Mesenchymal stem cell (in vitro differentiated cells and primary cell): ENCODE data around the gene PRICKLE2.

Source experiments
- DNase-seq: peaks from one replicate; pipeline ENCODE4 v3.0.0-alpha.2; 2013
- H2AFZ ChIP-seq: one replicate; pipeline ENCODE4 v1.6.1; 2013; ENCODE audit warnings: low read depth, mild to moderate bottlenecking, control low read depth, inconsistent platforms, low read length, moderate library complexity
- H2AK5ac ChIP-seq: 2 replicates; pipeline ENCODE4 v1.6.1; 2013; ENCODE audit warnings: low read length, moderate library complexity, mild to moderate bottlenecking, inconsistent platforms; ENCODE audit not compliant: severe bottlenecking
- H2BK120ac ChIP-seq: one replicate; pipeline ENCODE4 v1.6.1; 2013; ENCODE audit warnings: low read depth, mild to moderate bottlenecking, inconsistent platforms, low read length, moderate library complexity
- H2BK12ac ChIP-seq, 2 experiments: one replicate each; pipeline ENCODE4 v1.6.1; 2013; ENCODE audit warnings: inconsistent platforms in 2 of 2, low read length in 2 of 2, mild to moderate bottlenecking in 2 of 2, moderate library complexity in 2 of 2, control low read depth in 1 of 2
- H2BK15ac ChIP-seq: one replicate; pipeline ENCODE4 v1.6.1; 2013; ENCODE audit warnings: mild to moderate bottlenecking, low read depth, inconsistent platforms; ENCODE audit not compliant: poor library complexity, severe bottlenecking
- H2BK5ac ChIP-seq: 2 replicates; pipeline ENCODE4 v1.6.1; 2013; ENCODE audit warnings: low read depth, mild to moderate bottlenecking, low read length, control low read depth, inconsistent platforms; ENCODE audit not compliant: poor library complexity, severe bottlenecking
- H3K14ac ChIP-seq, 2 experiments: one replicate each; pipeline ENCODE4 v1.6.1; 2013; ENCODE audit warnings: inconsistent platforms in 2 of 2, low read length in 2 of 2, control low read depth in 1 of 2, mild to moderate bottlenecking in 1 of 2, moderate library complexity in 1 of 2
- H3K18ac ChIP-seq, 2 experiments: one replicate each; pipeline ENCODE4 v1.6.1; 2013; ENCODE audit warnings: inconsistent platforms in 2 of 2, low read length in 2 of 2, control low read depth in 1 of 2, low read depth in 1 of 2, mild to moderate bottlenecking in 1 of 2
- H3K23ac ChIP-seq, 2 experiments: one replicate each; pipeline ENCODE4 v1.6.1; 2013; ENCODE audit warnings: inconsistent platforms in 2 of 2, low read length in 2 of 2, mild to moderate bottlenecking in 2 of 2, moderate library complexity in 2 of 2, control low read depth in 1 of 2
- H3K27ac ChIP-seq: 2 replicates; pipeline ENCODE4 v1.5.1; 2013; ENCODE audit warnings: mild to moderate bottlenecking, moderate library complexity, low read length, control low read depth, inconsistent platforms; ENCODE audit not compliant: poor library complexity, severe bottlenecking
- H3K27me3 ChIP-seq, 2 experiments: 2 replicates each; pipeline versions ENCODE4 v1.6.1 to v1.7.0; 2013; ENCODE audit warnings: low read length in 2 of 2, mild to moderate bottlenecking in 2 of 2, moderate library complexity in 2 of 2, control low read depth in 1 of 2, inconsistent platforms in 1 of 2; ENCODE audit not compliant: control insufficient read depth in 1 of 2, insufficient read depth in 1 of 2
- H3K36me3 ChIP-seq, 2 experiments: 2 replicates each; pipeline versions ENCODE4 v1.6.1 to v1.7.0; 2013; ENCODE audit warnings: low read length in 2 of 2, control low read depth in 1 of 2, inconsistent platforms in 1 of 2, low read depth in 1 of 2, mild to moderate bottlenecking in 1 of 2; ENCODE audit not compliant: insufficient read depth in 2 of 2, control insufficient read depth in 1 of 2
- H3K4ac ChIP-seq, 2 experiments: one replicate each; pipeline ENCODE4 v1.6.1; 2013; ENCODE audit warnings: inconsistent platforms in 2 of 2, low read length in 2 of 2, mild to moderate bottlenecking in 2 of 2, moderate library complexity in 2 of 2, control low read depth in 1 of 2, low read depth in 1 of 2
- H3K4me1 ChIP-seq: 2 replicates; pipeline ENCODE4 v1.6.1; 2013; ENCODE audit warnings: low read depth, low read length, control low read depth; ENCODE audit not compliant: control insufficient read depth, insufficient read depth
- H3K4me2 ChIP-seq: 2 replicates; pipeline ENCODE4 v1.6.1; 2013; ENCODE audit warnings: low read length, mild to moderate bottlenecking, inconsistent platforms; ENCODE audit not compliant: poor library complexity, severe bottlenecking
- H3K4me3 ChIP-seq, 2 experiments: 2 replicates each; pipeline versions ENCODE4 v1.5.1 to v1.7.0; 2013; ENCODE audit warnings: low read length in 2 of 2, mild to moderate bottlenecking in 2 of 2, control low read depth in 1 of 2, low read depth in 1 of 2; ENCODE audit not compliant: insufficient read depth in 1 of 2
- H3K79me1 ChIP-seq: replicated peaks from 2 replicates; pipeline ENCODE4 v1.6.1; 2013; ENCODE audit warnings: mild to moderate bottlenecking, control low read depth, low read length, inconsistent platforms; ENCODE audit not compliant: poor library complexity, severe bottlenecking
- H3K9ac ChIP-seq: 2 replicates; pipeline ENCODE4 v1.7.0; 2013; ENCODE audit warnings: mild to moderate bottlenecking, low read length, moderate library complexity
- H3K9me3 ChIP-seq: 2 replicates; pipeline ENCODE4 v1.7.0; 2013; ENCODE audit warnings: mild to moderate bottlenecking, low read length; ENCODE audit not compliant: control insufficient read depth
- H4K8ac ChIP-seq: one replicate; pipeline ENCODE4 v1.6.1; 2013; ENCODE audit warnings: inconsistent platforms, mild to moderate bottlenecking, low read length, moderate library complexity
- H4K91ac ChIP-seq: one replicate; pipeline ENCODE4 v1.6.1; 2013; ENCODE audit warnings: mild to moderate bottlenecking, low read length, inconsistent platforms
- WGBS: methylation state at CpG from one replicate; pipeline ENCODE4 v1.1.7; 2013; ENCODE audit warnings: mixed read lengths; 5-methylcytosine and 5-hydroxymethylcytosine counted together

The PRICKLE2 gene

GRCh38 chr3:64222501-64223111, 2.7 kb downstream of the PRICKLE2 start:
- no peaks in the 10 kb centered on the region for H3K9me3 ChIP-seq
- H2AK5ac ChIP-seq = no peak overlapping the region
- H3K4me3 ChIP-seq = peak overlapping the region in 1 of 2 experiments; percentile 83
- H3K27me3 ChIP-seq = no peaks in the 10 kb centered on the region
- H2AFZ ChIP-seq = no peak overlapping the region
- peak overlapping the region in 1 of 2 experiments; percentile 59 for H2BK12ac ChIP-seq
- H3K23ac ChIP-seq = no peak overlapping the region
- peak overlapping the region in 1 of 2 experiments; percentile 53 for H3K14ac ChIP-seq
- WGBS = 98% methylated on average over 3 of the region's 3 CpGs
- H2BK15ac ChIP-seq = no peak overlapping the region
- no peak overlapping the region for H2BK120ac ChIP-seq
- H3K4me1 ChIP-seq = peaks cover 15% of the 10 kb centered on the region
- H2BK5ac ChIP-seq = no peak overlapping the region
- no peaks in the 10 kb centered on the region for H3K79me1 ChIP-seq
- H3K27ac ChIP-seq = peak overlapping the region; percentile 41
- H3K4ac ChIP-seq = no peak overlapping the region
- H4K8ac ChIP-seq = no peak overlapping the region
- peak overlapping the region; percentile 94 for H3K9ac ChIP-seq
- H3K18ac ChIP-seq = peak overlapping the region; percentile 37 to 58
- peaks cover 0 to 9% of the 10 kb centered on the region in 2 experiments for H3K36me3 ChIP-seq
- peak overlapping the region; percentile 60 for H3K4me2 ChIP-seq
- no peak for DNase-seq
- H4K91ac ChIP-seq = no peak overlapping the region

GRCh38 chr3:64221571-64222257, 3.6 kb downstream of the PRICKLE2 start:
- Histone ChIP-seq H2AK5ac (peak overlapping the region; percentile 35), H4K8ac (no peak overlapping the region), H2BK15ac (peak overlapping the region; percentile 19), H3K4ac (no peak overlapping the region), H2AFZ (no peak overlapping the region), H3K79me1 (no peaks in the 10 kb centered on the region), H3K14ac (no peak overlapping the region), H3K9ac (peak overlapping the region; percentile 94), H2BK120ac (no peak overlapping the region), H3K18ac (no peak overlapping the region), H2BK5ac (no peak overlapping the region), H3K27me3 (no peaks in the 10 kb centered on the region), H3K4me3 (peak overlapping the region in 1 of 2 experiments; percentile 83), H3K4me1 (peaks cover 19% of the 10 kb centered on the region), H3K9me3 (no peaks in the 10 kb centered on the region), H3K36me3 (peaks cover 0 to 7% of the 10 kb centered on the region in 2 experiments), H3K4me2 (peak overlapping the region; percentile 60), H4K91ac (no peak overlapping the region), H3K23ac (no peak overlapping the region), H3K27ac (peak overlapping the region; percentile 19), H2BK12ac (no peak overlapping the region)
- DNase-seq = no peak
- WGBS = 93% methylated on average over 4 of the region's 6 CpGs

- H3K4ac ChIP-seq = peak overlapping the region in 1 of 2 experiments; percentile 42
- H3K4me1 ChIP-seq = peaks cover 20% of the 10 kb centered on the region
- peak overlapping the region; percentile 17 for H2AK5ac ChIP-seq
- no peak overlapping the region for H2AFZ ChIP-seq
- WGBS = 60% methylated on average over 8 of the region's 8 CpGs
- peak overlapping the region; percentile 84 for H3K9ac ChIP-seq
- H3K79me1 ChIP-seq = no peaks in the 10 kb centered on the region
- H2BK5ac ChIP-seq = no peak overlapping the region
- H2BK12ac ChIP-seq = peak overlapping the region in 1 of 2 experiments; percentile 29
- H3K18ac ChIP-seq = peak overlapping the region in 1 of 2 experiments; percentile 81
- no peak overlapping the region for H2BK15ac ChIP-seq
- no peak overlapping the region for H4K91ac ChIP-seq
- H4K8ac ChIP-seq = no peak overlapping the region
- peak overlapping the region in 1 of 2 experiments; percentile 42 for H3K4me3 ChIP-seq
- DNase-seq = peak; percentile 40
- peak overlapping the region; percentile 23 for H3K4me2 ChIP-seq
- H3K27me3 ChIP-seq = no peaks in the 10 kb centered on the region
- no peak overlapping the region for H3K23ac ChIP-seq
- H2BK120ac ChIP-seq = no peak overlapping the region
- peak overlapping the region; percentile 73 for H3K27ac ChIP-seq
- H3K9me3 ChIP-seq = no peaks in the 10 kb centered on the region
- H3K14ac ChIP-seq = no peak overlapping the region
- H3K36me3 ChIP-seq = peaks cover 0 to 6% of the 10 kb centered on the region in 2 experiments
These were observed 4.9 kb downstream of the PRICKLE2 start for GRCh38 chr3:64220161-64220914.

GRCh38 chr3:64218746-64219145, 6.5 kb downstream of the PRICKLE2 start:
- Histone ChIP-seq H2BK15ac (no peak overlapping the region), H3K23ac (no peak overlapping the region), H2BK120ac (no peak overlapping the region), H3K4ac (peak overlapping the region in 1 of 2 experiments; percentile 28), H4K8ac (no peak overlapping the region), H3K9ac (no peak overlapping the region), H3K4me3 (peak overlapping the region in 1 of 2 experiments; percentile 42), H3K27me3 (no peaks in the 10 kb centered on the region), H3K4me2 (no peak overlapping the region), H3K9me3 (no peaks in the 10 kb centered on the region), H2AFZ (no peak overlapping the region), H3K14ac (peak overlapping the region in 1 of 2 experiments; percentile 83), H3K4me1 (peaks cover 26% of the 10 kb centered on the region), H2BK12ac (no peak overlapping the region), H3K27ac (peak overlapping the region; percentile 10), H2BK5ac (no peak overlapping the region), H4K91ac (no peak overlapping the region), H3K36me3 (peaks cover 0 to 6% of the 10 kb centered on the region in 2 experiments), H2AK5ac (no peak overlapping the region), H3K79me1 (no peaks in the 10 kb centered on the region), H3K18ac (no peak overlapping the region)
- DNase-seq = no peak
- 46% methylated on average over 4 of the region's 4 CpGs for WGBS
